Gastrocnemius medialis (tissue), 4 donors: ENCODE measurements around the gene KDM1A. TPM values are rescaled to one million over a fixed set of nuclear protein-coding genes. Genes with fewer than 3 reads are reported as not detected.

Experiments used
- ATAC-seq, 2 donors: fragments of 150-250 bp; one replicate each; pipeline ENCODE4 v1.9.1; 2016
- DNase-seq, 2 donors: peaks; one replicate each; pipeline ENCODE4 v3.0.0-alpha.2; 2019
- H3K27ac ChIP-seq, 4 donors: fragments of 200-600 bp; sonication (generic); 1 replicate in 1 of 4; 2 replicates in 3 of 4; pipeline ENCODE4 v1.5.1; 2016 to 2018; ENCODE audit warnings: mild to moderate bottlenecking in 2 of 4, moderate library complexity in 1 of 4
- H3K27me3 ChIP-seq, 3 donors: fragments of 200-600 bp; sonication (generic) in 2 of 3; 1 replicate in 1 of 3; 2 replicates in 2 of 3; pipeline versions ENCODE4 v1.5.1 to v1.6.0; 2016 to 2019; ENCODE audit warnings: mild to moderate bottlenecking in 1 of 3, moderate library complexity in 1 of 3
- H3K36me3 ChIP-seq, 2 donors: fragments of 200-600 bp; sonication (generic) in 1 of 2; one replicate each; pipeline ENCODE4 v1.5.1; 2017 to 2018
- H3K4me1 ChIP-seq, 2 donors: fragments of 200-600 bp; sonication (generic) in 1 of 2; one replicate each; pipeline ENCODE4 v1.5.1; 2016 to 2017; ENCODE audit warnings: mild to moderate bottlenecking in 2 of 2
- H3K4me3 ChIP-seq, 4 donors: fragments of 200-600 bp; sonication (generic) in 3 of 4; 1 replicate in 1 of 4; 2 replicates in 3 of 4; pipeline ENCODE4 v1.5.1; 2016 to 2019; ENCODE audit warnings: mild to moderate bottlenecking in 2 of 4
- H3K9me3 ChIP-seq, 3 donors: fragments of 200-600 bp; sonication (generic) in 2 of 3; 1 replicate in 1 of 3; 2 replicates in 2 of 3; pipeline ENCODE4 v1.5.1; 2016 to 2019
- POLR2A ChIP-seq, 2 donors: fragments of 450-650 bp; IDR thresholded peaks; one replicate each; pipeline ENCODE4 v1.6.1; 2017; ENCODE audit warnings: antibody characterized with exemption in 2 of 2, mild to moderate bottlenecking in 2 of 2, moderate library complexity in 2 of 2
- in situ Hi-C, 4 donors: fragments of 200-750 bp; cut with MboI; loops; one replicate each; pipeline versions ENCODE4 v1.15.0 to v1.8.0; 2017; ENCODE audit warnings: low sequenced_read_pairs in 4 of 4
- intact Hi-C: fragments of 100-400 bp; cut with DNase I; formaldehyde crosslinking; loops from one replicate; pipeline ENCODE4 v1.15.1; 2023; ENCODE audit warnings: low total_unique reads
- total RNA-seq, 4 donors: library from RNA; depleted of rRNA; stranded (reverse); fragments of >200 nt; gene quantifications; one replicate each; pipeline versions ENCODE4 v1.1.0 to v1.2.3, GENCODE V29; 2016
- TF ChIP-seq, protein P1 (sequence below), 5 experiments: fragments of 450-650 bp in 3 of 5; fragments of 200-600 bp in 2 of 5; sonication (generic) in 2 of 5; IDR thresholded peaks in 4 of 5; conservative IDR thresholded peaks in 1 of 5; 1 replicate in 4 of 5; 2 replicates in 1 of 5; pipeline ENCODE4 v1.5.1; 2016 to 2019; ENCODE audit warnings: antibody characterized with exemption in 5 of 5, mild to moderate bottlenecking in 3 of 5, moderate library complexity in 3 of 5

KDM1A gene
- total RNA-seq, 4 donors from 2014 or later = 46.0 to 76.2 (median 58.7) TPM

DNA sequence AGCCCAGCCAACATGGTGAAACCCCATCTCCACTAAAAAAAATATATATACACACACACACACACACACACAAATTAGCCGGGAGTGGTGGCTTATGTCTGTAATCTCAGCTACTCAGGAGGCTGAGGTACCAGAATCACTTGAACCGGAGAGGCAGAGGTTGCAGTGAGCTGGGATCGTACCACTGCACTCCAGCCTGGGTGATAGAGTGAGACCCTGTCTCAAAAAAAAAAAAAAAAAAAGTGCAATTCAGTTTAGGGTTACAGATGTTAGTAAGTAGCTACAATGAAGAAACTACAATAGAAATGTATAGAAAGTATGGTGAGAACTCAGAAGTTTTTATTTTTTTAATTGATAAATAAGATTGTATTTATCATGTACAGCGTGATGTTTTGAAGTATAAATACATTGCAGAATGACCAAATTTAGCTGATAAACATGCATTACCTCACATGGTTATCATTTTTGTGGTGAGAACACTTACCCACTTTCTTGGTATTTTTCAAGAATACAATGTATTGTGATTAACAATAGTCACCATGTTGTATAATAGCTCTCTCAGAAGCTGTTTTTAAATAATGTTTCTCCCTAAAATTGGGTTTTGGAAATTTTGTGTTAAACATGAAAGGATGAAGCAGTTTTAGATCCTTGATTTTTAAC is 17.9 kb downstream of the KDM1A start:
- H3K4me3 ChIP-seq = no peak overlapping the region
- no peak overlapping the region for H3K27ac ChIP-seq
- DNase-seq (no peak), ATAC-seq (no peak)
- no peaks in the 10 kb centered on the region for H3K27me3 ChIP-seq
- intact Hi-C loops = no loop called here
- in situ Hi-C loops = no loop called here
- no peaks in the 10 kb centered on the region for H3K36me3 ChIP-seq
- H3K9me3 ChIP-seq = no peaks in the 10 kb centered on the region
- TF ChIP-seq, protein P1, sequence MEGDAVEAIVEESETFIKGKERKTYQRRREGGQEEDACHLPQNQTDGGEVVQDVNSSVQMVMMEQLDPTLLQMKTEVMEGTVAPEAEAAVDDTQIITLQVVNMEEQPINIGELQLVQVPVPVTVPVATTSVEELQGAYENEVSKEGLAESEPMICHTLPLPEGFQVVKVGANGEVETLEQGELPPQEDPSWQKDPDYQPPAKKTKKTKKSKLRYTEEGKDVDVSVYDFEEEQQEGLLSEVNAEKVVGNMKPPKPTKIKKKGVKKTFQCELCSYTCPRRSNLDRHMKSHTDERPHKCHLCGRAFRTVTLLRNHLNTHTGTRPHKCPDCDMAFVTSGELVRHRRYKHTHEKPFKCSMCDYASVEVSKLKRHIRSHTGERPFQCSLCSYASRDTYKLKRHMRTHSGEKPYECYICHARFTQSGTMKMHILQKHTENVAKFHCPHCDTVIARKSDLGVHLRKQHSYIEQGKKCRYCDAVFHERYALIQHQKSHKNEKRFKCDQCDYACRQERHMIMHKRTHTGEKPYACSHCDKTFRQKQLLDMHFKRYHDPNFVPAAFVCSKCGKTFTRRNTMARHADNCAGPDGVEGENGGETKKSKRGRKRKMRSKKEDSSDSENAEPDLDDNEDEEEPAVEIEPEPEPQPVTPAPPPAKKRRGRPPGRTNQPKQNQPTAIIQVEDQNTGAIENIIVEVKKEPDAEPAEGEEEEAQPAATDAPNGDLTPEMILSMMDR (IDR thresholded peaks at IDR 0.05 in 4 of 5, conservative IDR thresholded peaks at IDR 0.05 in 1 of 5) = no peak
- no peak for TF ChIP-seq POLR2A (IDR thresholded peaks at IDR 0.05)
- H3K4me1 ChIP-seq = peaks cover 9 to 15% of the 10 kb centered on the region in 2 donors

DNA sequence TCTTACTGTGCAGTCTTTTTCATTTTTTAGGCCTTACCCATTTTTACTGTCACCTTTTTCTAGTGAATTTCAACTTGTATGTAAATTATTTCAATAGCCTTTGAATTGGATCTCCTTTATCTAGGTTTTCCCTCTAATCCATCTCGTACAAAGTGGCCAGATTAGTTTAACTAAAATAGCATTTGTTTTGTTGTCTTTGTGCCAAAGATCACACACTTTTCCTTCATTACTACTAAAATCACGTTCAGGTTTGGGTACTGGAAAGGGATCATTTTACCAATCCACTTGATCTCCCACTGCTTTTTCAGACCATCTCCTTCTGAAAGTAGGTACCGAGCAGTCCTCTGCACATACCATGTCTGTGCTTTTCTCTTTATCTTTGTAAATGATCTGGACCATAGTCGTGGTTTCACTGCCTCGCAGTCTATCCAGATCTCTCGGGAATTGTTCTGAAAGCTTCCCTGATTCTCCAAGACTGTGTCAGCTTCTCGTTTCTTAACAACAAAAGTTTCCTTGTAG is 20.1 kb downstream of the KDM1A start:
- no peak for TF ChIP-seq POLR2A (IDR thresholded peaks at IDR 0.05)
- TF ChIP-seq, protein P1 (IDR thresholded peaks at IDR 0.05 in 4 of 5, conservative IDR thresholded peaks at IDR 0.05 in 1 of 5) = no peak
- H3K27ac ChIP-seq = no peak overlapping the region
- H3K9me3 ChIP-seq = no peaks in the 10 kb centered on the region
- no peaks in the 10 kb centered on the region for H3K36me3 ChIP-seq
- no peak for DNase-seq
- no peak overlapping the region for H3K4me3 ChIP-seq
- H3K4me1 ChIP-seq = peaks cover 8 to 9% of the 10 kb centered on the region in 2 donors
- ATAC-seq = no peak
- intact Hi-C loops = no loop called here
- in situ Hi-C loops = no loop called here
- no peaks in the 10 kb centered on the region for H3K27me3 ChIP-seq

DNA sequence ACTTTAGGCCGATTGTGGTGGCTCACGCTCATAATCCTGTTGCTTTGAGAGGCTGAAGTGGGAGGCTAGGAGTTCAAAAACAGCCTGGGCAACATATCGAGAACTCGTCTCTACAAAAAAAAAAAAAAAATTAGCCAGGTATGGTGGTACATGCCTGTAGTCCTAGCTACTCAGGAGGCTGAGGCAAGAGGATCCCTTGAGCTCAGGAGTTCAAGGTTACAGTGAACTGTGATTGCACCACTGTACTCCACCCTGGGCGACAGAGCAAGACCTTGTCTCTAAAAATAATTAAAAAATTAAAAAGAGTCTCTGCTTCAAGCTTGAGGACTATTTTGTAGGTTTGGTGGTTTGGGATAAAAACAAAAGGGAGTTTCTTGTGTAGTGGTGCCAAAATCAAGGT is 21.2 kb downstream of the KDM1A start:
- in situ Hi-C loops = no loop called here

DNA sequence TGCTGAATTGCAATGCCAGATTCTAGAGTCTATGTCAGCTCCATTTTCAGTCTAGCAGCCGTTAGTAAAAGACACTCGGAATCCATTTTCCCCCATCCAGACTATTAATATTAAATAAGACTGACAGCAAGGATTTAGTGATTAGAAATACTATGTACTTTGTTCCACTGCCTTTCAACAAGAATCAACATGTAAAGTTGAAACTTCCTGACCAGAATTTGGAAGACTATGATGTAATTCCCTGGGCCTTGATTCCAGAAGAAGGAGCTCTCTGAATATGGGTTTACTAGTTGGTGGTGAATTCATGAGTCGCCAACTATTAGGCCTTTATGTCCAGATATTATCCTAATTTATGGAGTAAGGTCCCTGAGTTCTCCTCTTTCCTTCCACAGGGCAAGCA is 24.8 kb downstream of the KDM1A start:
- no peak overlapping the region for H3K4me3 ChIP-seq
- H3K27ac ChIP-seq = no peak overlapping the region
- H3K4me1 ChIP-seq = no peaks in the 10 kb centered on the region
- ATAC-seq = no peak
- no peaks in the 10 kb centered on the region for H3K9me3 ChIP-seq
- no peaks in the 10 kb centered on the region for H3K27me3 ChIP-seq
- DNase-seq = no peak
- in situ Hi-C loops = no loop called here
- H3K36me3 ChIP-seq = peaks cover 0 to 5% of the 10 kb centered on the region in 2 donors
- TF ChIP-seq, protein P1 (IDR thresholded peaks at IDR 0.05 in 4 of 5, conservative IDR thresholded peaks at IDR 0.05 in 1 of 5) = no peak
- TF ChIP-seq POLR2A (IDR thresholded peaks at IDR 0.05) = no peak
- intact Hi-C loops = no loop called here

More for the DNA sequence above, 21.2 kb downstream of the KDM1A start:
- TF ChIP-seq POLR2A (IDR thresholded peaks at IDR 0.05) = no peak
- TF ChIP-seq, protein P1 (IDR thresholded peaks at IDR 0.05 in 4 of 5, conservative IDR thresholded peaks at IDR 0.05 in 1 of 5) = no peak
- Histone ChIP-seq H3K36me3 (peaks cover 0 to 3% of the 10 kb centered on the region in 2 donors), H3K9me3 (no peaks in the 10 kb centered on the region), H3K27me3 (no peaks in the 10 kb centered on the region), H3K27ac (no peak overlapping the region), H3K4me3 (no peak overlapping the region), H3K4me1 (peaks cover 7 to 9% of the 10 kb centered on the region in 2 donors)
- ATAC-seq (no peak), DNase-seq (no peak)
- intact Hi-C loops = no loop called here
